Kidney epithelial cell (primary cell): ENCODE data around the gene CLIC1. TPM values are rescaled to one million over a fixed set of nuclear protein-coding genes. Genes with fewer than 3 reads are reported as not detected.

Experiments
- DNase-seq: peaks from one replicate; pipeline ENCODE4 v3.0.0-alpha.2; 2010; ENCODE audit warnings: low read depth
- H3K27me3 ChIP-seq: 2 replicates; pipeline ENCODE4 v1.6.0; 2011; ENCODE audit warnings: low read length; ENCODE audit not compliant: control insufficient read depth, insufficient read depth
- H3K36me3 ChIP-seq: 2 replicates; pipeline ENCODE4 v1.5.1; 2011; ENCODE audit warnings: low read length; ENCODE audit not compliant: control insufficient read depth, insufficient read depth
- H3K4me3 ChIP-seq: 2 replicates; pipeline ENCODE4 v1.5.1; 2011; ENCODE audit warnings: low read depth, mild to moderate bottlenecking, control low read depth, low read length
- total RNA-seq: library from RNA; depleted of rRNA; stranded (reverse); fragments of >200 nt; gene quantifications from 2 replicates; pipeline ENCODE4 v1.2.3, GENCODE V29; 2015
- TF ChIP-seq, protein P1 (sequence below): IDR thresholded peaks from 2 replicates; pipeline ENCODE4 v1.5.1; 2011; ENCODE audit warnings: mild to moderate bottlenecking, moderate library complexity, low read length, control low read depth, inconsistent platforms; ENCODE audit not compliant: insufficient read depth, poor library complexity, severe bottlenecking

The CLIC1 gene
- total RNA-seq, 1 donor from 2014 or later = 494 TPM

DNA sequence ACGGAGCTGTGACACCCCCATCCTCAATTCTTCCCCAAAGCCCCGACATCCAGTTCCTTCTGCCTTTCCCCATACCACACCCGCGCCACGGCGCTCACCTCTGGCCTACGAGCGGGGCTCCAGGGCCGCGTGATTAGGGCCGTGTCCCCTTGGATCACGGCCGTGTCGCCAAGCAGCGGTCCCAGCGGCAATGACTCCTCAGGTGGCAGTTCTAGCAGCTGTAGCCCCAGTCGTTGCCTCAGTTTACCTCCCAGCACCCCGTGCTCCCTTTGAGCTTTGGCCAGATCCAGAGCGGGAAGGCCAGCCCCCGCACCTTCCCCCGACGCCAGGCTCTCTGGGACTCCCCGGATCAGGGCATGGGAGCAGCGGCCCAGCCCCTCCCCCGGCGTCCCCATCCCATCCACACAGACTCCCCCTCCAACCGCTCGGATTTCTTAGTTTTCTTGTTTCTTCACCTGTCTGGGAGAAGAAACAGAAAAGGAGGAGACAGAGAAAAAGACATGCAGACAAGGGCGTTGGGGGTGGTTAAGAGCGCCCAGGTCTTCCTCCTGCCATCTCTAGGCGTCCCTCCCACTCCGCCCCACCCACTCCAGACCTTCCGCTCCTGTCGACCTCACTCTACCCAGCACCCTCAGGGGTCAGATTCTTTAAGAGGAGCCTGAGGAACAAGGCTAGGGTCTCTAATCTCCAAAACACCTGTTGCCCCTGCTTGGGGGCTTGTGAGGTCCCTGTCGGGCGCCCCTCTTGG is 7.4 kb downstream of the CLIC1 start, which contains the start of gene DDAH2:
Gene DDAH2 (minus strand): TSS at position 533 of the 748 bp plus-strand sequence. CDS start 138 bp downstream, at position 395.
- DNase-seq = no peak
- TF ChIP-seq, protein P1, sequence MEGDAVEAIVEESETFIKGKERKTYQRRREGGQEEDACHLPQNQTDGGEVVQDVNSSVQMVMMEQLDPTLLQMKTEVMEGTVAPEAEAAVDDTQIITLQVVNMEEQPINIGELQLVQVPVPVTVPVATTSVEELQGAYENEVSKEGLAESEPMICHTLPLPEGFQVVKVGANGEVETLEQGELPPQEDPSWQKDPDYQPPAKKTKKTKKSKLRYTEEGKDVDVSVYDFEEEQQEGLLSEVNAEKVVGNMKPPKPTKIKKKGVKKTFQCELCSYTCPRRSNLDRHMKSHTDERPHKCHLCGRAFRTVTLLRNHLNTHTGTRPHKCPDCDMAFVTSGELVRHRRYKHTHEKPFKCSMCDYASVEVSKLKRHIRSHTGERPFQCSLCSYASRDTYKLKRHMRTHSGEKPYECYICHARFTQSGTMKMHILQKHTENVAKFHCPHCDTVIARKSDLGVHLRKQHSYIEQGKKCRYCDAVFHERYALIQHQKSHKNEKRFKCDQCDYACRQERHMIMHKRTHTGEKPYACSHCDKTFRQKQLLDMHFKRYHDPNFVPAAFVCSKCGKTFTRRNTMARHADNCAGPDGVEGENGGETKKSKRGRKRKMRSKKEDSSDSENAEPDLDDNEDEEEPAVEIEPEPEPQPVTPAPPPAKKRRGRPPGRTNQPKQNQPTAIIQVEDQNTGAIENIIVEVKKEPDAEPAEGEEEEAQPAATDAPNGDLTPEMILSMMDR = no peak
- peaks cover 1% of the 10 kb centered on the region for H3K36me3 ChIP-seq
- H3K4me3 ChIP-seq = peak within 1 kb of the TSS; percentile 89
- no peaks in the 10 kb centered on the region for H3K27me3 ChIP-seq

DNA sequence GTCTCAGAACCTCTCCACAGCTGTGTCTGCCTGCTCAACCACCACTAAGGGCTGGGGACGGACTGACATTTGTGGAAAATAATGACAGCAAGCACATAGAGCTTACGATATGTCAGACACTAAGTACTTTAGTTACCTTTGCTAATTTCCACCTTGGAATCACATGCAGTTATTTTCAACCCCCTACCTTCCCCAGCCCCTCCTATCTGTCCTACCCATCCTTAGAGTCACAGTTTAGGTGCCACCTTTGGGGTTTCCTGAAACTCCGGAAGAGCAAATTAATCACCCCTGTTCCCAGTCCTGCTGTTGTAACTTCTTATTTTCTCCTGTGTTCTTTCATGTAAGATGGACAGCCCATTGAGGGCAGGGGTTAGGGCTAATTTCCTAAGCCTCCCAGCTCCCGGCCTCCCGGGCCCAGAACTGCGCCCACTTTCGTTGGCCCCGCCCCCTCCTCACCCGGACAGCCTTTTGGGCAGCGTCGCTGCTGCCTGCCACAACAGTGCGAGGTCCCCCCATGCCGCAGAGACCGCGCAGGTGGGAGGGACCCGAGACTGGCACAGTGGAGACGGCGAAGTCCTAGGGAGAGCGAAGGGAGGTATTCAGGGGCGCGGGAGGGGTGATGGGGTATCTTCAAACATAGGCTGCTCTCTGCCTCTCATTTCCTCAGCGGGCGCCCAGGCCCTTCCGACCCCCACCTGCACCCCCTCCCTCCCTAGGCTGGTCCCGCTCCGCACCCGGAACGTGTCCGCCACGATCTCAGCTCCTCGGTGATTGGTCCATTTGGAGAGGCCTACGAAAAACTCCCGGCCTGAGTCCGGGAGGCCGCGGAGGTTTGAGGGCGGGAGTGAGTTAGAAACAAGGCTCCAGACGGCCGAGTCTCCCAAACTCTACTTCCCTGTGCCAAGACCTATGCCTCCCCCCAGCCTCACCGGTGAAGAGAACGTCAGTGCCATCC is 8.3 kb downstream of the CLIC1 start:
- H3K36me3 ChIP-seq = peaks cover 1% of the 10 kb centered on the region
- no peaks in the 10 kb centered on the region for H3K27me3 ChIP-seq
- TF ChIP-seq, protein P1 = no peak
- H3K4me3 ChIP-seq = peak overlapping the region; percentile 89
- DNase-seq = no peak

DNA sequence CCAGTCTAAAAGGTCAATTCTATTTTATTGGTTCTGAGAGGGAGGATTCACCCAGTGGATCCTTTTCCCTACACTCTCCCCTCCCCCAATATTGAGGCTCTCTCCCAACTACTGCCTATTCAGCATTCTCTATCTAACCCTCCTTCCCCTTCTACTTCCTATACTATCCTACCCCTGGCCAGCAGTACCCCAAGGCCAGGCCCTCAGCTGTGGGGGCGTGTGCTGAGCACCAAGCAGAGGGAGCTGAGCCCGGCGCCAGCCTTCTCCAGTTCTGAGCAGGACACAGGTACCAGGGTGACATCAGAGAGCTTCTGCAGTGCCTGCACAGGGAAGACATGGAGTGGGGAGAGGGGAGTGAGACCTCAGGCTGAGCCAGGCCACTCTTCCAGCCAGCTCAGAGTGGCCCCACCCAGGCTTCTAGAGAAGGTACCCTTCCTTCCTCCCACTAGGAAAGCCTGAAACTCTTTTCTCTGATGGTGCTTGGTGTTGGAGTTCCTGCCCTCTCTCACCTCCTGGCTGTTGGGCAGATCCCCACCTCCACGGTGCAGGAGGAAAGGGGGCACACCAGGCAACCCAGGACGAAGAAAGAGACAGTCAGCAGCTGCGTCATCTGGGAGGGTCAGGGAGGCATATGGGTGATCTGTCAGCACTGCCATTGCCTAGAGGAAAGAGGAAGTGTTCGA is 9.2 kb downstream of the CLIC1 start:
- H3K27me3 ChIP-seq = no peaks in the 10 kb centered on the region

DNA sequence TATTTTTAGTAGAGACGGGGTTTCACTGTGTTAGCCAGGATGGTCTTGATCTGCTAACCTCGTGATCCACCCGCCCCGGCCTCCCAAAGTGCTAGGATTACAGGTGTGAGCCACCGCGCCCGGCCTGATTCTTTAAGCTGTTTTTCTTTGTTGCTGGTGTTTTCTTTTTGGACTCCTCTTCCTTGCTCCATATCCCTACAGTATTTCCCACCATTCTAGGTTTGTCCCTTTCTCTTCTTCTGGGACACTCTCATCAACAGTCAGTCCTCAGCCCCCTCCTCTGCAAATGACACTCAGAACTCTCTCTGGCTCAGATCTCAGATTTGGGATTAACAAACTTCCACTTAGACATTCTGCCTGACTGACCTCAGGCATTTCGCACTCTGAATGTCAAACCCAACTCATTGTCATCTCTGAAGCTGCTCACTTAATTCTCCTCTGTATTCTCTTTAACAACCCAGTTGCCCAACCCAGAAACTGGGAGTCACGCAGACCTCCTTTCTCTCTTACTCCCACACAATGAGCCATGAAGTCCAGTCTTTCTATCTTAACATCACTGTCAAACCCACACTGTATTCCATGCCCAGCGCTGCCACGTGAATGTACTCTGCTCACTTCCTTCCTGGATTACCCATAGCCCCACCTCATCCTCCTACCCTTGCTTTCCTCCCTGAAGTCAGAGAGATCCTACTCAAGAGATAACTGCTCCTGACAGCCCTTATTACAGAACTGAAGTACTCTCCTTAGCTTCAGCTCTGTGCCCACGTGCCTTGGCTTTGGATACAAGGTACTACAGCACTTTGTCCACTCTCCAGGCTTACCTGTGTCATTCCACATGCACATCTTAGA is 10.6 kb downstream of the CLIC1 start:
- TF ChIP-seq, protein P1 = no peak
- Histone ChIP-seq H3K36me3 (no peaks in the 10 kb centered on the region), H3K27me3 (no peaks in the 10 kb centered on the region), H3K4me3 (no peak overlapping the region)
- no peak for DNase-seq

More for the DNA sequence above, 9.2 kb downstream of the CLIC1 start:
- TF ChIP-seq, protein P1 = no peak
- Histone ChIP-seq H3K36me3 (peaks cover 1% of the 10 kb centered on the region), H3K4me3 (no peak overlapping the region)
- DNase-seq = no peak
